ENCODE measurements around the gene RP2.

RP2 gene

GRCh38 chrX:46836701-46837557 is at the start of gene RP2:
RP2 (plus strand) TSS chrX:46837043; CDS start chrX:46837101, 58 bp downstream.
- peak; percentile 74 to 98 (median 95) for DNase-seq

- DNase-seq, result no peak
Measured at GRCh38 chrX:46788902-46789301, 47.9 kb upstream of the RP2 start.

GRCh38 chrX:46791927-46792809 is 44.7 kb upstream of the RP2 start:
- peak in 2 of 3 experiments; percentile 75 to 91 for DNase-seq

- DNase-seq, result no peak
Measured at GRCh38 chrX:46792810-46793188, 44.0 kb upstream of the RP2 start.

- no peak for DNase-seq
Measured at GRCh38 chrX:46793386-46794143, 43.3 kb upstream of the RP2 start.

- peak; percentile 34 to 90 (median 80) for DNase-seq
Measured at GRCh38 chrX:46796574-46797191, 40.2 kb upstream of the RP2 start.

GRCh38 chrX:46803140-46803539 is 33.7 kb upstream of the RP2 start:
- peak in 1 of 3 experiments; percentile 34 for DNase-seq

GRCh38 chrX:46805270-46805669 is 31.6 kb upstream of the RP2 start:
- no peak for DNase-seq

GRCh38 chrX:46811121-46811520 is 25.7 kb upstream of the RP2 start:
- no peak for DNase-seq

GRCh38 chrX:46812445-46812844 is 24.4 kb upstream of the RP2 start:
- DNase-seq, result no peak

- no peak for DNase-seq
Measured at GRCh38 chrX:46814966-46815365, 21.9 kb upstream of the RP2 start.

- DNase-seq, result no peak
Measured at GRCh38 chrX:46819136-46819535, 17.7 kb upstream of the RP2 start.

GRCh38 chrX:46820391-46821100 is 16.3 kb upstream of the RP2 start:
- no peak for DNase-seq

GRCh38 chrX:46823481-46823880 is 13.4 kb upstream of the RP2 start:
- no peak for DNase-seq

GRCh38 chrX:46831765-46832327 is 5.0 kb upstream of the RP2 start:
- DNase-seq, result no peak

- DNase-seq, result peak in 1 of 3 experiments; percentile 53
Measured at GRCh38 chrX:46837558-46838485, 979 bp downstream of the RP2 start.

GRCh38 chrX:46838486-46838870 is 1.6 kb downstream of the RP2 start:
- no peak for DNase-seq

- no peak for DNase-seq
Measured at GRCh38 chrX:46838974-46839480, 2.2 kb downstream of the RP2 start.

GRCh38 chrX:46840946-46841345 is 4.1 kb downstream of the RP2 start:
- DNase-seq, result no peak

- DNase-seq, result no peak
Measured at GRCh38 chrX:46841346-46841745, 4.5 kb downstream of the RP2 start.
